HG02938 (cell line): ENCODE measurements around the gene ADCYAP1R1.

Experiments used
- ATAC-seq: cut with Tn5 transposase; IDR thresholded peaks from one replicate; pipeline ENCODE4 v1.9.1; 2021; ENCODE audit warnings: mild to moderate bottlenecking, moderate library complexity; ENCODE audit not compliant: unreplicated experiment

The ADCYAP1R1 gene

GRCh38 chr7:31082447-31082846 is 30.3 kb downstream of the ADCYAP1R1 start:
- ATAC-seq: no peak

GRCh38 chr7:31083210-31083786 is 31.2 kb downstream of the ADCYAP1R1 start:
- no peak for ATAC-seq

- ATAC-seq: no peak
Observed at GRCh38 chr7:31084226-31084625, 32.1 kb downstream of the ADCYAP1R1 start.

DNA sequence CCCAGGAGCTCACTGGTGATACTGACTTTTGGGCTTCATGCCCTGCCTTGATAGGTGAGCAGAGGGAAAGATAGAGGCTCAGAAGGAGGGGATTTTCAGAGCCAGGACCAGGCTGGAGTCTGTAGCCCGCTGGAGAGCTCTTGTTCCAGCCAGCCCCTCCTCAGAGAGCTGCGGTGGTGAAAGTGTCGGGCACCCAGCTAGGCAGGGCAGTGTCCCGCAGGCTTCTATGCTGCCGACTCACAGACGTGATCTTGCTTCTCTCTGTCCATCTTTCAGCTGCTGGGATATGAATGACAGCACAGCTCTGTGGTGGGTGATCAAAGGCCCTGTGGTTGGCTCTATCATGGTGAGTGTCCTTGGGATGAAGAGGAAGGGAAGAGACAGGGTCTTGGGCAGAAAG is 35.2 kb downstream of the ADCYAP1R1 start:
- ATAC-seq: no peak

DNA sequence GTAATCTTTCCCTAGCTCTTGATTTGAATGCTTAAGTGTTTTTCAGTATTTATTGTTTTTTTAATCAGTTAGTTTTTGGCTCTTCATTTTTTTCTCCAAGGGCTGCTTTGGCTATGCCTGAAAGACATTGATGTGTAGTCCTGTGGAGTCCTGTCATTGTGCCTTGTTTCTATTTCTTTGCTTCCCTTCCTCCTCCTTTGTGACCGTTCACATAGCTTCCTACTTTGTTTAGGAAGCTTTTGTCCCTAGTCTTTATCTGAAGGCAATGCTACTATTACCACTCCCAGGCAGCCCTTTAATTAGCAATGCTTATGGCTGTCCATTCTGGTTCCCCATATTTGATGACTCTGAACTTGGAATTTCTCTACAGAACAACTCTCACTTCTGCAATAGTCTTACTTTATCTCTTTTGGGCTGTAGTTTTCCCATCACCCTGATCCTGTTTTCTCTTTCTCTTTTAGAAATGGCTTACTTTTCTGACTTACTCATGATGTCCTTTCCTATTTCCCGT is 39.9 kb downstream of the ADCYAP1R1 start:
- no peak for ATAC-seq

- no peak for ATAC-seq
Observed at GRCh38 chr7:31092606-31093005, 40.5 kb downstream of the ADCYAP1R1 start.

- no peak for ATAC-seq
Observed at GRCh38 chr7:31093282-31093681, 41.2 kb downstream of the ADCYAP1R1 start.

GRCh38 chr7:31094271-31094670 is 42.2 kb downstream of the ADCYAP1R1 start:
- ATAC-seq: no peak

DNA sequence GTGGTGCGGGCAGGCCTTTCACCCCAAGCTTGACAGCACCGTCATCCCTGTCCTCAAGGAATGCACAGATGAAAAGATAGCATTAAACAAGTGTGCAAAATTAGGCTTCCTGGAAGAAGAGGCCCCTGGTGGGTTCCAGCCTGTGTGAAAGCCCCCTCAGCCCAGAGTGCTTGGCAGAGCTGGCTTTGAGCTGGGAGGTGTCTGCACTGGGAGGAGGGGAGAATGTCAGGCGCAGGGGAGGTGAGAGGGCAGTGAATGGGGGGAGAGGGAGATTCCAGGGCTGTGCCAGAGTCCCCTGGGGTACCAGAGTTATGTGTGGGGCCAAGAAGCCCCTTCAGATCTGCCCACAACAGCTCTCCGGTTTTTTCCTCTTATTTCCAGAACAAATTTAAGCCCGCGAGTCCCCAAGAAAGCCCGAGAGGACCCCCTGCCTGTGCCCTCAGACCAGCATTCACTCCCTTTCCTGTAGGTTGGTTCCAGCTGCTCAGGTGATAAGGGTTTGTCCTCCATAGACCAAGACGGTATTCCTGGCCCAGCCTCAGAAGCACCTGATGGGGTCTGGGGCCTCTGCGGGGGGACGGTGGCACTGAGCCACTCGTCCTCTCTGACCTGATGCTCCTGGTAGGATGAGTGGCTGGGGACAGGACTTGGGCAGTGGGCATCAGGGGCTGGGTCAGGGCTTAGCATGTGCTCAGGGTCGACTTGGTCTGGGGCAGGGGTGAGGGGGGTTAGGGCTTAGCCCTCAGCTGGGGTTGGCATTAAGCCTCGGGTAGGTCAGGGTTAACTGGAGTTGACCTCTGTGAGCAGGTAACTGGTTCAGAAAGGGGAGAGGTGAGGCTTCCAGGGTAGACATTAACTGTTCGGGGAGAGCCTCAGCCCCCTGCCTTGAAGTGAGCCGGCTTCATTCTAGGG is 43.4 kb downstream of the ADCYAP1R1 start:
- no peak for ATAC-seq

GRCh38 chr7:31096198-31096876 is 44.2 kb downstream of the ADCYAP1R1 start:
- ATAC-seq: no peak

DNA sequence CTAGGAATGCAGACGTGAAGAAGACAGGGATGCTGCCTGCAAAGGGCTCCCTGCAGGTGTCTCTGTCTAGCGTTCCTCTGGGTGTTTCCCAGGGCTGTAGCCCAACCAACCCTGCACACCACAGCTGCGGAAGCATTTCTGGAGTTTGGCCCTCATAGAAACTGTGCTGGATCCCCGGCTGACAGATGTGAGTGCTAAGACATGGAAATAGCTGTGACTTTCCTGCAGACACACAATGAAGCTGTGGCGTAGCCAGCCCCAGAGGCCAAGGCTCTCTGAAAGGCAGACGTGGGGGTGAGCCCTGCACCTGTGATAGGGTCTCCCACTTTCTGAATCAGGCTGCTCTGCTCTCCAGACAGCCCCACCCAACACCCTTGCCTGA is 44.8 kb downstream of the ADCYAP1R1 start:
- no peak for ATAC-seq

GRCh38 chr7:31098642-31099360 is 46.7 kb downstream of the ADCYAP1R1 start:
- no peak for ATAC-seq

GRCh38 chr7:31099451-31100444 is 47.6 kb downstream of the ADCYAP1R1 start:
- no peak for ATAC-seq

DNA sequence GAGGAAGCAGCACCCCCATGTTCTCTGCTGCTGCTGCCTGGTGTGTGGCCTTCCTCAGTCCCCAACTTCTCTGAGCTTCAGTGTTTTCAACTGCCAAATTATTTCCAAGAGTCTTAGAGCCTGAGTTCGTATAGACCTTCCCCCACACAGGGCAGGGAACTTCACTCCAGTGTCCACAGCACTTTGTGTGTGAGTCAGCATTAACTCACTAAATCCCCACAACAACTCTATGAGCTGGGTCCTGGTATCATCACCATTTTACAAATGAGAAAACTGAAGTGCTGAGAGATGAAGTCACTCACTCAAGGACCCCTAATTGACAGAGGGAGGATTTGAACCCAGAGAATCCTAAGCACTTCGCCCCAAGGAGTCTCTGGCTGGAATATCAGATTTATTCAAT is 48.3 kb downstream of the ADCYAP1R1 start:
- no peak for ATAC-seq

- ATAC-seq: no peak
Observed at GRCh38 chr7:31100871-31101270, 48.8 kb downstream of the ADCYAP1R1 start.

GRCh38 chr7:31101544-31101943 is 49.4 kb downstream of the ADCYAP1R1 start:
- ATAC-seq: no peak

GRCh38 chr7:31102151-31102972 is 50.3 kb downstream of the ADCYAP1R1 start:
- no peak for ATAC-seq

DNA sequence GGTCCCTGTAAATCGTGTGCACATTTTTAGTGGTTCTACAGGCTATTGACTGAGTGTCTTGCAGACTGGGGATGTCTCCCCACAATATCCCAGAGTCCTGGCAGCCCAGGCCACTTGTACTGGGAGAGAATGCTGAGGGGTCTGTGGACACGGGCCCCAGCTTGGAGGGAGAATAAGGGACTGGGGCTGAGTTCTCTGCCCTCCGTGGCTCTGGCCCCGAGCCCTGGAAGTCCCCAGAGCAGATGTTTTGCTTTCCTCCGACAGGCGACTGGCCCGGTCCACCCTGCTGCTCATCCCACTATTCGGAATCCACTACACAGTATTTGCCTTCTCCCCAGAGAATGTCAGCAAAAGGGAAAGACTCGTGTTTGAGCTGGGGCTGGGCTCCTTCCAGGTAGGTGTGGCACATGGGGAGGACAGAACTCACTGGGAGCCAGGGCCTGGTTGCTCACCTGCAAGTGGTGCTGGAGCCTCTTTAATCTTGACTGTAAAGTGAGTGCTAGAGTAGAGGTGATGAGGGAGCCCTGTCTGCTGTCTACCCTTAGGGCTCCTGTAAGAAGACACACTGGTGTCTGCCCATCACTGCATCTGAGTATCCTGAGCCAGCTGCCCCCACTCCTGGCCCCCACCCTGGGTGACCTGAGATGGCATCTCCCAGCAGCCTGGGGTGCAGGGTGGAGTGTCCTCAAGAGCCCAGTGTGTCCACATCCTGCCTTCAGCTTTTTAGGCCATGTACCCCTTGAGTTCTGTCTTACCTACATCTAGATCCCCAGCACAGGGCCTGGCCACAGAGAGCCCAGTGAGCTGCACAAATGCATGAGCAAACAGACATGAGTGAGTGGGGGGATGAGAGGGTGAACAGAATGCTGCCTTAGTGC is 51.1 kb downstream of the ADCYAP1R1 start:
- no peak for ATAC-seq
